GM12878 (cell line): ENCODE measurements around the gene GDA. TPM values are rescaled to one million over a fixed set of nuclear protein-coding genes. Genes with fewer than 3 reads are reported as not detected.

Source experiments
- ATAC-seq: fragments of 200-7000 bp; cut with Tn5 transposase; 3 replicates; pipeline ENCODE4 v1.9.1; 2020; ENCODE audit warnings: mild to moderate bottlenecking, moderate library complexity
- BruUV-seq: library from RNA; stranded (reverse); fragments of 400-500 nt; replicated peaks from 2 replicates; lab custom pipeline; 2021; lab: Mats Ljungman, UMichigan
- CTCF ChIA-PET: fragments of 300-600 bp; sonication (Branson Sonifier 250); formaldehyde crosslinking; extraction: SDS; loops from one replicate; lab custom pipeline; 2021; ENCODE audit warnings: inconsistent platforms; lab: Yijun Ruan, JAX
- POLR2A ChIA-PET: fragments of 350-600 bp; formaldehyde crosslinking; extraction: SDS; loops from one replicate; lab custom pipeline; 2021; ENCODE audit warnings: inconsistent platforms; lab: Charles Lee
- RAD21 ChIA-PET: fragments of 300-600 bp; sonication (Branson Sonifier 250); formaldehyde crosslinking; loops from one replicate; lab custom pipeline; 2023; ENCODE audit warnings: antibody characterized with exemption; ENCODE audit not compliant: unreplicated experiment; lab: Charles Lee
- SMC1A ChIA-PET: fragments of 300-600 bp; sonication (Branson Sonifier 250); formaldehyde crosslinking; loops from one replicate; lab custom pipeline; 2023; ENCODE audit not compliant: unreplicated experiment, uncharacterized antibody; lab: Charles Lee
- DNase-seq: peaks from one replicate; pipeline ENCODE4 v3.0.0-alpha.2; 2011; ENCODE audit warnings: low read depth, low spot score
- FAIRE-seq: peaks from 3 replicates; lab custom pipeline; 2011; peaks lifted over from hg19 to GRCh38; lab: Jason Lieb, UNC
- H2AFZ ChIP-seq: 2 replicates; pipeline ENCODE4 v1.6.0; 2011; ENCODE audit warnings: low read depth, low read length, control low read depth; ENCODE audit not compliant: control insufficient read depth
- H3K27ac ChIP-seq: 2 replicates; pipeline ENCODE4 v1.5.1; 2011; ENCODE audit warnings: control low read depth; ENCODE audit not compliant: control insufficient read depth, insufficient read depth
- H3K27me3 ChIP-seq, 2 experiments: replicated peaks in 1 of 2; 2 replicates each; pipeline versions ENCODE4 v1.6.0 to v1.6.1; 2011; ENCODE audit warnings: low read length in 1 of 2; ENCODE audit not compliant: control insufficient read depth in 2 of 2, insufficient read depth in 2 of 2
- H3K36me3 ChIP-seq, 2 experiments: 2 replicates each; pipeline ENCODE4 v1.5.1; 2011; ENCODE audit warnings: low read length in 1 of 2; ENCODE audit not compliant: control insufficient read depth in 2 of 2, insufficient read depth in 2 of 2
- H3K4me1 ChIP-seq: 2 replicates; pipeline ENCODE4 v1.6.1; 2011; ENCODE audit warnings: mild to moderate bottlenecking, low read length, moderate library complexity, mixed read lengths; ENCODE audit not compliant: control insufficient read depth, insufficient read depth
- H3K4me2 ChIP-seq: 2 replicates; pipeline ENCODE4 v1.6.0; 2011; ENCODE audit warnings: control low read depth; ENCODE audit not compliant: control insufficient read depth, insufficient read depth
- H3K4me3 ChIP-seq: fragments of 200-600 bp; sonication (generic); 2 replicates; pipeline ENCODE4 v1.5.1; 2016
- H3K79me2 ChIP-seq: 2 replicates; pipeline ENCODE4 v1.6.0; 2011; ENCODE audit warnings: low read length; ENCODE audit not compliant: control insufficient read depth, insufficient read depth
- H3K9ac ChIP-seq: 2 replicates; pipeline ENCODE4 v1.8.0; 2011; ENCODE audit warnings: low read length, control low read depth, mixed read lengths; ENCODE audit not compliant: control insufficient read depth, insufficient read depth
- H3K9me3 ChIP-seq: replicated peaks from 3 replicates; pipeline ENCODE4 v1.5.1; 2011; ENCODE audit warnings: mild to moderate bottlenecking, low read length; ENCODE audit not compliant: control insufficient read depth, insufficient read depth
- H4K20me1 ChIP-seq: 2 replicates; pipeline ENCODE4 v1.6.0; 2011; ENCODE audit not compliant: control insufficient read depth, insufficient read depth
- EED ChIP-seq: sonication (generic); IDR thresholded peaks from 2 replicates; pipeline ENCODE4 v1.6.1; 2016; ENCODE audit warnings: antibody characterized with exemption, low read depth
- HDGF ChIP-seq: fragments of 450-650 bp; IDR thresholded peaks from 2 replicates; pipeline ENCODE4 v1.6.1; 2016; ENCODE audit warnings: antibody characterized with exemption
- IKZF1 ChIP-seq: fragments of 450-650 bp; conservative IDR thresholded peaks from 2 replicates; pipeline ENCODE4 v1.6.1; 2017; ENCODE audit warnings: antibody characterized with exemption, mild to moderate bottlenecking
- LARP7 ChIP-seq: fragments of 450-650 bp; IDR thresholded peaks from 2 replicates; pipeline ENCODE4 v1.6.1; 2017; ENCODE audit warnings: mild to moderate bottlenecking
- NR2F1 ChIP-seq: fragments of 450-650 bp; conservative IDR thresholded peaks from 2 replicates; pipeline ENCODE4 v1.6.1; 2017; ENCODE audit warnings: mild to moderate bottlenecking
- POU2F2 ChIP-seq: IDR thresholded peaks from 3 replicates; pipeline ENCODE4 v1.6.1; 2011; ENCODE audit warnings: low read depth, mild to moderate bottlenecking, low read length, borderline replicate concordance
- RAD51 ChIP-seq: fragments of 450-650 bp; IDR thresholded peaks from 2 replicates; pipeline ENCODE4 v1.6.1; 2016; ENCODE audit warnings: moderate library complexity, mild to moderate bottlenecking, inconsistent platforms
- RCOR1 ChIP-seq: conservative IDR thresholded peaks from 2 replicates; pipeline ENCODE4 v1.6.1; 2012; ENCODE audit warnings: low read depth, low read length, improper control_type of control experiment
- SRF ChIP-seq, 2 experiments: IDR thresholded peaks; 2 replicates each; pipeline ENCODE4 v1.6.1; 2011; ENCODE audit warnings: low read depth in 2 of 2, low read length in 2 of 2, mild to moderate bottlenecking in 1 of 2, moderate library complexity in 1 of 2
- SUPT20H ChIP-seq: IDR thresholded peaks from 2 replicates; pipeline ENCODE4 v1.6.1; 2011; ENCODE audit warnings: low read depth, mild to moderate bottlenecking, low read length, moderate library complexity, borderline replicate concordance; ENCODE audit not compliant: control insufficient read depth
- TARDBP ChIP-seq: IDR thresholded peaks from 2 replicates; pipeline ENCODE4 v1.6.1; 2016; ENCODE audit warnings: borderline replicate concordance
- ZNF24 ChIP-seq: fragments of 450-650 bp; IDR thresholded peaks from 2 replicates; pipeline ENCODE4 v1.6.1; 2017; ENCODE audit warnings: antibody characterized with exemption, mild to moderate bottlenecking
- ZNF274 ChIP-seq: IDR thresholded peaks from one replicate; pipeline ENCODE4 v1.8.0; 2011; ENCODE audit not compliant: insufficient read length, insufficient read depth
- WGBS: methylation state at CpG from one replicate; pipeline ENCODE4 v1.1.6; 2016; ENCODE audit warnings: low lambda C conversion rate; ENCODE audit not compliant: insufficient replicate concordance, insufficient coverage; ENCODE audit errors: missing lambda C conversion rate; 5-methylcytosine and 5-hydroxymethylcytosine counted together
- in situ Hi-C: fragments of 300-500 bp; cut with MboI; formaldehyde crosslinking; loops from 9 replicates; pipeline ENCODE4 v1.14.3; 2018; ENCODE audit warnings: mixed read lengths
- intact Hi-C: fragments of 100-400 bp; cut with micrococcal nuclease; formaldehyde crosslinking; loops from one replicate; pipeline ENCODE4 v1.14.2; 2022; ENCODE audit not compliant: unreplicated experiment
- polyA plus RNA-seq, 11 experiments: library from polyadenylated mRNA; depleted of rRNA in 4 of 11; unstranded in 6 of 11; stranded (reverse) in 5 of 11; fragments of >200 nt; fragmentation: Nextera tagmentation in 4 of 11; fragmentation: Illumina TruSeq in 1 of 11; extraction: Ambion mirVana in 4 of 11; extraction: Trizol in 1 of 11; gene quantifications; 1 replicate in 1 of 11; 2 replicates in 10 of 11; pipeline versions ENCODE4 v1.2.1 to v1.2.3, GENCODE V29; 2011 to 2016; ENCODE audit warnings: inconsistent platforms in 2 of 11, missing spikeins in 2 of 11, low read depth in 1 of 11
- total RNA-seq, 4 experiments: library from RNA; depleted of rRNA in 3 of 4; stranded (reverse); fragments of >200 nt in 3 of 4; fragmentation: Illumina TruSeq in 1 of 4; extraction: Trizol in 1 of 4; gene quantifications; 2 replicates each; pipeline versions ENCODE4 v1.2.1 to v1.2.3, GENCODE V29; 2013 to 2021
- TF ChIP-seq, protein P1 (sequence below): IDR thresholded peaks from 2 replicates; pipeline ENCODE4 v1.6.1; 2011; ENCODE audit warnings: borderline replicate concordance, low read depth, mild to moderate bottlenecking, moderate library complexity, low read length; ENCODE audit not compliant: insufficient read depth, poor library complexity, severe bottlenecking

Gene GDA
- total and polyA plus RNA-seq, 10 of the 15 experiments (the other 5 are each of a cell fraction or from before 2014, with no cell fraction given) = 0.19 to 17.9 (median 0.48) TPM; not detected in 2

GRCh38 chr9:72276429-72276828, 127.2 kb downstream of the GDA start:
- ATAC-seq (no peak), DNase-seq (no peak), FAIRE-seq (no peak)
- Histone ChIP-seq H3K27ac (no peak overlapping the region), H3K9ac (no peak overlapping the region), H3K36me3 (no peaks in the 10 kb centered on the region), H3K79me2 (no peaks in the 10 kb centered on the region), H2AFZ (no peak overlapping the region), H3K4me2 (no peak overlapping the region), H3K4me3 (no peak overlapping the region), H3K9me3 (no peaks in the 10 kb centered on the region), H3K4me1 (peaks cover 3% of the 10 kb centered on the region; the same call in 1 of the 2 replicates), H4K20me1 (no peaks in the 10 kb centered on the region), H3K27me3 (peaks cover 0 to 2% of the 10 kb centered on the region in 2 experiments; a peak in 1 of 4 replicates)
- TF ChIP-seq RCOR1 (no peak), SUPT20H (no peak), POU2F2 (no peak), ZNF24 (no peak), SRF (IDR thresholded peaks at IDR 0.05; ENCODE audit: low read depth in 2 of 2, low read length in 2 of 2) (no peak), ZNF274 (no peak), LARP7 (no peak), RAD51 (no peak), IKZF1 (no peak), TARDBP (no peak), EED (no peak), HDGF (no peak), NR2F1 (no peak)
- TF ChIP-seq, protein P1, sequence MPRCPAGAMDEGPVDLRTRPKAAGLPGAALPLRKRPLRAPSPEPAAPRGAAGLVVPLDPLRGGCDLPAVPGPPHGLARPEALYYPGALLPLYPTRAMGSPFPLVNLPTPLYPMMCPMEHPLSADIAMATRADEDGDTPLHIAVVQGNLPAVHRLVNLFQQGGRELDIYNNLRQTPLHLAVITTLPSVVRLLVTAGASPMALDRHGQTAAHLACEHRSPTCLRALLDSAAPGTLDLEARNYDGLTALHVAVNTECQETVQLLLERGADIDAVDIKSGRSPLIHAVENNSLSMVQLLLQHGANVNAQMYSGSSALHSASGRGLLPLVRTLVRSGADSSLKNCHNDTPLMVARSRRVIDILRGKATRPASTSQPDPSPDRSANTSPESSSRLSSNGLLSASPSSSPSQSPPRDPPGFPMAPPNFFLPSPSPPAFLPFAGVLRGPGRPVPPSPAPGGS = no peak
- CTCF ChIA-PET = interaction anchor here (0.8 to 15.6 kb wide), 7 partner anchors 15 to 746 kb away, joined by 3 to 470 read pairs (median 4); no protein-coding TSS in a partner anchor
- BruUV-seq = no TSS peak
- RAD21 ChIA-PET = interaction anchor here (1.0 to 16.7 kb wide), 4 partner anchors 23 to 745 kb away, joined by 3 to 365 read pairs (median 122); no protein-coding TSS in a partner anchor
- 0% methylated on average over 1 of the region's 1 CpG for WGBS
- SMC1A ChIA-PET = interaction anchor here (0.9 to 16.2 kb wide), 7 partner anchors 70 to 309 kb away, joined by 3 to 446 read pairs (median 3); no protein-coding TSS in a partner anchor
- intact Hi-C loops (loop anchor here (10.0 kb wide), 1 partner anchor 472 kb away; no protein-coding TSS in a partner anchor), in situ Hi-C loops (loop anchor here (10.0 to 25.0 kb wide), 2 partner anchors 472 to 736 kb away; no protein-coding TSS in a partner anchor)
- POLR2A ChIA-PET = interaction anchor here (0.6 to 0.9 kb wide), 2 partner anchors 70 to 82 kb away, joined by 3 to 7 read pairs; no protein-coding TSS in a partner anchor
